ENCODE measurements around the gene HYAL2. TPM values are rescaled to one million over a fixed set of nuclear protein-coding genes. Genes with fewer than 3 reads are reported as not detected.

HYAL2 gene
- total RNA-seq, 6 experiments from 2014 or later, result 13.0 to 41.6 (median 21.2) TPM

DNA sequence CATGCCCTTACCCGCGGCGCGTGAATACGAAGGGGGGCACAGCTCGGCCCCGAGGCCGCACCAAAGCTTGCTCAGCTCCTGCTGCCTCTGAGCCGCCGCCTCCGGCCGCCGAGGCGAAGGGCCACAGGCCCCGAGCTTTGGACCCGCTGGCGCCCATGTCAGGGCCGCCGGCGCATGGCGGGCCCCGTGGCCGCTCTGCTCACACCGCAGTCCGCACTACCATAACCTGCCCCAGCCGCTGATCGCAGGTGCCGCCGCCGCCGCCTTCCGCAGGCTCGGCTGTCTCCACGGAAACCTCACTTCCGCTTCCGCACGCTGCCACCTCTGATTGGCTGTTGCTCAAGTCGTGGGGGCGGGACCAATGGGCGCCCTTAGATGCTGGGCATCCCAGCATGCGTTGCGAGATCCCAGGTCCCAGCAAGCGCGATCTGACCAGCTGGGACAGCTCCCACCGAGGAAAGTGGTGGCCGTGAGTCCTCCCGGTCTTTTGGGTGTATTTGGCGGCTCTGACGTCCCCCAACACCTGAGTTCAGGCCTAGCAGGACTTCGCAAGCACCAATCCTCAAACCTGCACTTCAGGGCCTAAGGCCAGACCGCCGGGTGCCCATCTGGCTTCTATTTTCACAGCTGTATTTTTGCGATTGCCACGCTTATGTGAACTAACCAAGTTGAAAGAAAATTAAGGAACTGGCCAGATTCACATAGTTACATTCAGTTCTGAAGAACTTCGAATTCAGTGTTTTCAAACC is 5.6 kb upstream of the HYAL2 start, which contains the start of gene TUSC2:
Gene TUSC2 (minus strand): TSS at position 281 of the 749 bp plus-strand sequence. CDS start 124 bp downstream, at position 157.
- Histone ChIP-seq H3K9me3 (no peaks in the 10 kb centered on the region), H3K27me3 (no peaks in the 10 kb centered on the region), H3K36me3 (peaks cover 7 to 29% (median 15%) of the 10 kb centered on the region in 4 donors), H3K4me1 (peaks cover 0 to 19% (median 11%) of the 10 kb centered on the region in 4 donors), H3K27ac (peak within 1 kb of the TSS in 2 of 3 donors; percentile 52 to 72), H3K4me3 (peak within 1 kb of the TSS; percentile 82 to 93 (median 83))
- DNase-seq (peak; percentile 97 to 98 (median 97)), ATAC-seq (peak; percentile 82 to 89 (median 86))
- 5% methylated on average over 21 of the region's 55 CpGs for WGBS (ENCODE audit: insufficient coverage, low coverage, low lambda C conversion rate, missing lambda C conversion rate)
- TF ChIP-seq, protein P1, sequence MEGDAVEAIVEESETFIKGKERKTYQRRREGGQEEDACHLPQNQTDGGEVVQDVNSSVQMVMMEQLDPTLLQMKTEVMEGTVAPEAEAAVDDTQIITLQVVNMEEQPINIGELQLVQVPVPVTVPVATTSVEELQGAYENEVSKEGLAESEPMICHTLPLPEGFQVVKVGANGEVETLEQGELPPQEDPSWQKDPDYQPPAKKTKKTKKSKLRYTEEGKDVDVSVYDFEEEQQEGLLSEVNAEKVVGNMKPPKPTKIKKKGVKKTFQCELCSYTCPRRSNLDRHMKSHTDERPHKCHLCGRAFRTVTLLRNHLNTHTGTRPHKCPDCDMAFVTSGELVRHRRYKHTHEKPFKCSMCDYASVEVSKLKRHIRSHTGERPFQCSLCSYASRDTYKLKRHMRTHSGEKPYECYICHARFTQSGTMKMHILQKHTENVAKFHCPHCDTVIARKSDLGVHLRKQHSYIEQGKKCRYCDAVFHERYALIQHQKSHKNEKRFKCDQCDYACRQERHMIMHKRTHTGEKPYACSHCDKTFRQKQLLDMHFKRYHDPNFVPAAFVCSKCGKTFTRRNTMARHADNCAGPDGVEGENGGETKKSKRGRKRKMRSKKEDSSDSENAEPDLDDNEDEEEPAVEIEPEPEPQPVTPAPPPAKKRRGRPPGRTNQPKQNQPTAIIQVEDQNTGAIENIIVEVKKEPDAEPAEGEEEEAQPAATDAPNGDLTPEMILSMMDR (IDR thresholded peaks at IDR 0.05), result no peak
- peak; percentile 68 for TF ChIP-seq POLR2A (IDR thresholded peaks at IDR 0.05)
- intact Hi-C loops (cut with DNase I), result loop anchor here in 1 of 2 donors (5.0 kb wide), 1 partner anchor 51 kb away; the partner anchor contains the start of gene LSMEM2

DNA sequence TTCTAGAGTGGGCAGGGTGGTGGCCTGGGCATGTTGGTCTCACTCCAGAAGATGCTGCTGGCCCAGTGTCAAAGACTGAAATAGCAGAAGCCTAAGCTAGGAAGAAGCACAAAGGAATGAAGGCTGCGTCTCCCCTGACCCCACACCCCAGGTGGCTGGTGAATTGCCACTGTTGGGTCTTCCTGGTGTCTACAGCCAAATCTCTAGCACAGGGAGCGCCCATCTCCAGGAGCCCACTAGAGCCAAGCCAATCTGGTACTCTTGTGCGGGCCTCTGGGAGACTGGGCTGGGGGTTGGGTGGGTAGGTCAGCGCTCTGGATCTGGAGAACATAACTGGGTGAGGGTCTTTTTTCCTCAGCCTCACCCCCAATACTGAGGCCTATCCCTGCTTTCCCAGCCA is 4.6 kb upstream of the HYAL2 start:
- DNase-seq, result no peak

DNA sequence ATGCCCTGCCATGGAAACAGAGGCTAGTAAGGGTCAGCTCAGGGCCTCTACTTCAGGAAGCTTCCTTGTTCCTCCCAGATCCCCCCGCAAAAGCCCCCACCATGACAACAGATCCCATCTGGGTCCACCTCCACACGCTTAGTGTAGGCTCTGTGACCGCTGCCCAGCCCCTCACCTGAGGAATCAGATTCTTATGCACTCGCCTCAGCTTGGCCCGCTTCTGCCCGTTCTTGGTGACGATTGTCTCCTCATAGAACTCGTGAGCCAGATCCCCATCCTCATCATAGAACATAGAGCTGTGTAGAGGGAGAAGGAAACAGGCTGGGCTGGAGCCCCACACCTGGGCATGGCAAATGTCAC is 3.6 kb upstream of the HYAL2 start:
- DNase-seq (no peak), ATAC-seq (no peak)
- Histone ChIP-seq H3K9me3 (no peaks in the 10 kb centered on the region), H3K27me3 (no peaks in the 10 kb centered on the region), H3K36me3 (peaks cover 4 to 21% (median 9%) of the 10 kb centered on the region in 4 donors), H3K27ac (no peak overlapping the region), H3K4me1 (peaks cover 0 to 33% (median 15%) of the 10 kb centered on the region in 4 donors), H3K4me3 (no peak overlapping the region)
- 84% methylated on average over 4 of the region's 8 CpGs for WGBS (ENCODE audit: insufficient coverage, low coverage, low lambda C conversion rate, missing lambda C conversion rate)
- intact Hi-C loops (cut with DNase I), result loop anchor here in 1 of 2 donors (5.0 kb wide), 1 partner anchor 49 kb away; the partner anchor contains the start of gene LSMEM2
- TF ChIP-seq, protein P1 (IDR thresholded peaks at IDR 0.05), result no peak
- no peak for TF ChIP-seq POLR2A (IDR thresholded peaks at IDR 0.05)

More for the DNA sequence above, 4.6 kb upstream of the HYAL2 start:
- 0% methylated on average over 1 of the region's 4 CpGs for whole genome bisulfite sequencing (ENCODE audit: insufficient coverage, low coverage, low lambda C conversion rate, missing lambda C conversion rate)
- Histone ChIP-seq H3K4me3 (peak overlapping the region; percentile 82 to 93 (median 83)), H3K27me3 (no peaks in the 10 kb centered on the region), H3K36me3 (peaks cover 7 to 29% (median 15%) of the 10 kb centered on the region in 4 donors), H3K4me1 (peaks cover 0 to 28% (median 13%) of the 10 kb centered on the region in 4 donors), H3K9me3 (no peaks in the 10 kb centered on the region), H3K27ac (no peak overlapping the region)
- no peak for ATAC-seq
- TF ChIP-seq, protein P1 (IDR thresholded peaks at IDR 0.05), result no peak
- no peak for TF ChIP-seq POLR2A (IDR thresholded peaks at IDR 0.05)
- intact Hi-C loops (cut with DNase I), result loop anchor here in 1 of 2 donors (5.0 kb wide), 1 partner anchor 50 kb away; the partner anchor contains the start of gene LSMEM2

DNA sequence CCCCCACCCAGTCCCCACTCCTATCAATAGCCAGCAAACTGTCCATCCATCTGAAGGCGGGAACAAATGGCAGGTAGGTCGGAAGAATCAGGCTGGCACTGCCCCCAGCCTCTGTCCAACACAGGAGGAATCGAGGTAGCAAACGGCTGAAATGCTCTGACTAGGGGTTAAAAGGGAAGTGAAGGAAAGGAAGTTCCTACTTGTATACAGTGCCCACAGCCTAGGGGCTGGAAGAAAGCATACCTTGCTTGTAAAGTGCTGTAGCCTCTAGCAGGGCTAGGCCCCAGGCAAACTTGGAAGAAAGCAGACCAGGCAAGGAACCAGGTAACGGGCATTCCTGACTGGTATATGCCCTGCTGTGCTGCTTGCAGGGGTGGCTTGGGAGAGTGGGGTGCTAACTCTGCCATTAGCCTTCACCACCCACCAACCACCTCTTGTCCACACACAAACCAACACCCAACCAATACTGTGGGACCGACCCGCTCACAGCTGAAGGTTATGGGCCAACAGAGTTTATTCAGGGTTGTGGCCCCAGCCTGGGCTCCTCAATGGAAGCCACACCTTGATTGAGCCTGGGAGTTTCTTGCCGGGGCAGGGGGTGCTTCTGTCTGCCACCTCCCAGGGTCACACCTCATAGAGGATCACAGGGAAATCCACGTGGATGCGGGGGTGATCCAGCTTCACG is 3.1 kb upstream of the HYAL2 start:
- intact Hi-C loops (cut with DNase I), result loop anchor here in 1 of 2 donors (5.0 kb wide), 1 partner anchor 48 kb away; the partner anchor contains the start of gene LSMEM2
- TF ChIP-seq, protein P1 (IDR thresholded peaks at IDR 0.05), result no peak
- no peak for TF ChIP-seq POLR2A (IDR thresholded peaks at IDR 0.05)
- H3K4me1 ChIP-seq, result peaks cover 0 to 33% (median 15%) of the 10 kb centered on the region in 4 donors
- WGBS (ENCODE audit: insufficient coverage, low coverage, low lambda C conversion rate, missing lambda C conversion rate), result 65% methylated on average over 5 of the region's 11 CpGs
- ATAC-seq, result no peak
- H3K9me3 ChIP-seq, result no peaks in the 10 kb centered on the region
- no peak for DNase-seq
- no peaks in the 10 kb centered on the region for H3K27me3 ChIP-seq
- H3K36me3 ChIP-seq, result peaks cover 0 to 16% (median 5%) of the 10 kb centered on the region in 4 donors
- H3K27ac ChIP-seq, result no peak overlapping the region
- no peak overlapping the region for H3K4me3 ChIP-seq

Data from right lobe of liver (tissue), 6 donors.